ENCODE results near the gene LRRC72. TPM values are rescaled to one million over a fixed set of nuclear protein-coding genes. Genes with fewer than 3 reads are reported as not detected.

The LRRC72 gene
- total RNA-seq, 1 donor from 2014 or later, result not detected

GRCh38 chr7:16598015-16598414 lies 71.4 kb downstream of the LRRC72 start:
- TF ChIP-seq, protein P1, sequence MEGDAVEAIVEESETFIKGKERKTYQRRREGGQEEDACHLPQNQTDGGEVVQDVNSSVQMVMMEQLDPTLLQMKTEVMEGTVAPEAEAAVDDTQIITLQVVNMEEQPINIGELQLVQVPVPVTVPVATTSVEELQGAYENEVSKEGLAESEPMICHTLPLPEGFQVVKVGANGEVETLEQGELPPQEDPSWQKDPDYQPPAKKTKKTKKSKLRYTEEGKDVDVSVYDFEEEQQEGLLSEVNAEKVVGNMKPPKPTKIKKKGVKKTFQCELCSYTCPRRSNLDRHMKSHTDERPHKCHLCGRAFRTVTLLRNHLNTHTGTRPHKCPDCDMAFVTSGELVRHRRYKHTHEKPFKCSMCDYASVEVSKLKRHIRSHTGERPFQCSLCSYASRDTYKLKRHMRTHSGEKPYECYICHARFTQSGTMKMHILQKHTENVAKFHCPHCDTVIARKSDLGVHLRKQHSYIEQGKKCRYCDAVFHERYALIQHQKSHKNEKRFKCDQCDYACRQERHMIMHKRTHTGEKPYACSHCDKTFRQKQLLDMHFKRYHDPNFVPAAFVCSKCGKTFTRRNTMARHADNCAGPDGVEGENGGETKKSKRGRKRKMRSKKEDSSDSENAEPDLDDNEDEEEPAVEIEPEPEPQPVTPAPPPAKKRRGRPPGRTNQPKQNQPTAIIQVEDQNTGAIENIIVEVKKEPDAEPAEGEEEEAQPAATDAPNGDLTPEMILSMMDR (IDR thresholded peaks at IDR 0.05), result no peak
- H3K27me3 ChIP-seq (ENCODE audit: low read depth), result no peaks in the 10 kb centered on the region
- no peak for ATAC-seq
- DNase-seq, result no peak
- no peaks in the 10 kb centered on the region for H3K9me3 ChIP-seq
- intact Hi-C loops (cut with DNase I), result no loop called here
- no peak overlapping the region for H3K4me3 ChIP-seq
- no peak overlapping the region for H3K27ac ChIP-seq
- H3K4me1 ChIP-seq, result no peaks in the 10 kb centered on the region
- H3K36me3 ChIP-seq, result peaks cover 35% of the 10 kb centered on the region

DNA sequence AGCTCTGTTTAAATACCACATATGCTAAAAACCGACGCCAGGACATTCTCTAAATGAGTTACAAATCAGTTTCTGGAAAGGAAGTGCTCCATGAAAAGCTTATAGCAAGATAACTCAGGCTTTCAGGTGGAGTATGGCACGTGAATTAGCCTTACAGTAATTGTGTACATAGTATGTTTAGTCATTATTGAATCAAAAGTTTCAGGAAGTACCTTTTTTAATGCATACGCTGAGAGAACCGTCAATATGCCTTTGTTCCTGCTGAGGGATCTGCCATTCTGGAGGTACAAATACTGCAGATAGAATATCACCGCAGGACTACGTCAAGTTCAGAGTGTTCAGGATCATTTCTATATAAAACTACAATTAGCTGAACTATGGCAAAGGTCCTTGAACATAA lies 73.2 kb downstream of the LRRC72 start:
- H3K9me3 ChIP-seq, result no peaks in the 10 kb centered on the region
- no peak overlapping the region for H3K27ac ChIP-seq
- DNase-seq, result no peak
- TF ChIP-seq, protein P1 (IDR thresholded peaks at IDR 0.05), result no peak
- peaks cover 49% of the 10 kb centered on the region for H3K36me3 ChIP-seq
- H3K4me3 ChIP-seq, result no peak overlapping the region
- no peaks in the 10 kb centered on the region for H3K27me3 ChIP-seq (ENCODE audit: low read depth)
- ATAC-seq, result no peak
- no peaks in the 10 kb centered on the region for H3K4me1 ChIP-seq
- intact Hi-C loops (cut with DNase I), result no loop called here

GRCh38 chr7:16603633-16604032 lies 77.0 kb downstream of the LRRC72 start:
- no peaks in the 10 kb centered on the region for H3K9me3 ChIP-seq
- intact Hi-C loops (cut with DNase I), result no loop called here
- H3K27ac ChIP-seq, result no peak overlapping the region
- TF ChIP-seq, protein P1 (IDR thresholded peaks at IDR 0.05), result no peak
- H3K4me3 ChIP-seq, result no peak overlapping the region
- H3K4me1 ChIP-seq, result no peaks in the 10 kb centered on the region
- ATAC-seq, result no peak
- no peak for DNase-seq
- no peaks in the 10 kb centered on the region for H3K27me3 ChIP-seq (ENCODE audit: low read depth)
- peaks cover 60% of the 10 kb centered on the region for H3K36me3 ChIP-seq

GRCh38 chr7:16604054-16604453 lies 77.4 kb downstream of the LRRC72 start:
- no peak for ATAC-seq
- Histone ChIP-seq H3K9me3 (no peaks in the 10 kb centered on the region), H3K4me3 (no peak overlapping the region), H3K36me3 (peaks cover 65% of the 10 kb centered on the region), H3K27ac (no peak overlapping the region), H3K27me3 (ENCODE audit: low read depth) (no peaks in the 10 kb centered on the region), H3K4me1 (no peaks in the 10 kb centered on the region)
- DNase-seq, result no peak
- intact Hi-C loops (cut with DNase I), result no loop called here
- TF ChIP-seq, protein P1 (IDR thresholded peaks at IDR 0.05), result peak; percentile 10

DNA sequence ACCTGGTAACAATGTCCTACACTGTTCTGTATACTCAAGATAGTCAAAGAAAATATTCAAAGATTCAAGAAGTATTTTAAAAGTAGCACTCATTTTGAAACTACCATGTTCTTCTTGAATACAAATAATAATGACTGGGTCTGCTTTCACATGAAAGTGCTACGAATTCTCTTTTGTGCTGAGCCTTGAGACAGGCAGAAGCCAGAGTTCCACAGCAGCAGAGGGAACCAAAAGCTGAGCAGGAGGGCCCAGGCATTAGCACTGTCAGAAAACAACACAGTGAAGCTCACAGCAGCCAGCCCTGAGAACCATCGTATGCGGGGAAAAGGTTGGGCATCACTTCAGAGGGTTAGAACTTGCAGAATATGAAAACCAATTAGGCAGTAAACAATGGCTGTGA lies 80.1 kb downstream of the LRRC72 start:
- Histone ChIP-seq H3K36me3 (peaks cover 60% of the 10 kb centered on the region), H3K4me1 (no peaks in the 10 kb centered on the region), H3K27me3 (ENCODE audit: low read depth) (no peaks in the 10 kb centered on the region), H3K9me3 (no peaks in the 10 kb centered on the region), H3K4me3 (no peak overlapping the region), H3K27ac (no peak overlapping the region)
- DNase-seq (no peak), ATAC-seq (peak in 1 of 2 donors; percentile 43)
- TF ChIP-seq, protein P1 (IDR thresholded peaks at IDR 0.05), result no peak
- intact Hi-C loops (cut with DNase I), result no loop called here
